NT2/D1 (cell line): Measurements from ENCODE around the gene RNASEH2C.

Source experiments
- SUZ12 ChIP-seq: IDR thresholded peaks from 2 replicates; pipeline ENCODE4 v1.6.1; 2011; ENCODE audit not compliant: insufficient read length, insufficient read depth; ENCODE audit errors: extremely low read depth
- YY1 ChIP-seq: IDR thresholded peaks from 2 replicates; pipeline ENCODE4 v1.6.1; 2011; ENCODE audit not compliant: insufficient read length, insufficient read depth

DNA sequence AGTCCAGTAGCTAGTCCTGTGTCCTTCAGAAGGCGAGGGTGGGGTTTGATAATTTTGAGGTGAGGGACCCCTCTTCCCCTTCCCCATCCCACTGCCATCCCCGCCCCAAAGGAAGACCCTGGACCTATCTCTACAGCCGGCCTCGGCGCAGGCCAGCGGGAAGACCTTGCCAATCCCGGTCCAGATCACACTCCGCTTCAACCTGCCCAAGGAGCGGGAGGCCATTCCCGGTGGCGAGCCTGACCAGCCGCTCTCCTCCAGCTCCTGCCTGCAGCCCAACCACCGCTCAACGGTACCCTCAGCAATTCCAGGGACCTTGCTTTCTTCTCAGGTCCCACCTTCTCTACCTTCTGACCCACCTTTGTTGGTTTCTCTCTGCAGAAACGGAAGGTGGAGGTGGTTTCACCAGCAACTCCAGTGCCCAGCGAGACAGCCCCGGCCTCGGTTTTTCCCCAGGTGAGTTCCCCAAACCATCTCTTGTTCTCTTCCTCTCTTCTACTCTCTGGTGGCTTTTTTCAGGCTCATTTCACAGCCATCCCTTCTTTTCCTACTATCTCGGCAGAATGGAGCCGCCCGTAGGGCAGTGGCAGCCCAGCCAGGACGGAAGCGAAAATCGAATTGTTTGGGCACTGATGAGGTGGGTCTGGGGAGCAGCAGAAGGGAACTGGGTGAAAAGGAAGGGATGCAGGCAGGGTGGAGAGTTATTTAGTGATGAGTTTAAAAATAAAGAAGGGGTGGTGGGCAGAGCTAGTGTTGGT is 7.2 kb downstream of the RNASEH2C start:
- TF ChIP-seq SUZ12 (no peak), YY1 (no peak)
